Eye (tissue), 1 donor: ENCODE measurements around the gene ZNF644.
A peak's percentile ranks its signal among the peaks of the same experiment; 100 is the strongest.

Experiments used
- DNase-seq: peaks from one replicate; pipeline ENCODE4 v3.0.0-alpha.2; 2015

ZNF644 gene

DNA sequence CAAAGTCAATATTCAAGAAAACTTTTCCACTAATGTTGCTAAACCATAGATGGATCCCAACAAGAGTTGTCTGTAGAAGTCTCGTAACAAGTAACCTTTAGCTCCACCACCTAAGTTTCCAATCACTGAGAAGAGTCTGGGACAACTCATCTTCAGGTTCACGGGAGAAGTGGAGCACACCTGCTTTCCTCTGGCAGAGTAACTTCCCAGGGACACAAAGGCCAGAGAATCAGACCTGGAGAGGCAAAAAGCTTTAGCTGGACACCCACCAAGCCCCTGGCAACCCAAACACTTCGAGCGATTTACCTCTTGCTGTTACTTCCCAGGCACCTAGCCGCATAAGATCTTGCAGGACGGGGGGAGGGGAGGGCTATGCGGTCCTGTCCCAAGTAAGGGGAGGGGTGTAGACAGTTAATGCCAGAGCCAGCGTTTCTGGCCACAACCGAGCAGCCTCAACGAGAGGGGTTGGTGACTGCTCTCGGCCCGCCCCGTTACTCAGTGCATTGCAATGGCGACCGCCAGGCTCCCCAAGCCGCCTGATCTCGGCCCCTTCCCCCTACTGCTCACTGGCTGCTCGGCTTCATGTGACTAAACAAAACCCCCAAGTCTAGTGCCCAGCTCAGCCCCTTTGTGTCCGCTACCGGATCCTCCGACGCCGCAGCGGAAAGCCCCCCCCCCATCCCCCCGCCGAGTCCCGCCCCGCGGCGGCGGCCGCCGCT, 709 bp downstream of the ZNF644 start:
- DNase-seq, result peak; percentile 92

DNA sequence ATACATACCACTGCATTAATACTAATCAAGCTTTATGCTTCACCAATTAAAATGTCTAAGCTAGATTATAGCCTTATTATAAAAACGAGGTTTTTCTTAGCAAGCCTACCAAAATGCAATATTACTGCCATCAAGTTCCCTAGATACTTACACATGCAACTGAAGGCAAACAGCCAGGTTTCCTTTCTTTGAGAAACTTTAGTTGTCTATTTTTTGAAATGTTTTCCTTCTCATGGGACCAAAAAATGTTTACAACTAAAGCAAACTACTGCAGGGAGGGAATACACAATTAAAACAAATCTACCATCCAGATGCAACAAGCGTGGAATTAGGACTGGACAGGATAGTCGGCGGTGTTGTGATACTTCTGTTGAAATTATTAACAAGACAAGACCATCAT, 1.3 kb downstream of the ZNF644 start:
- DNase-seq, result no peak

GRCh38 chr1:91018006-91018405, 3.8 kb downstream of the ZNF644 start:
- DNase-seq, result peak; percentile 25

- DNase-seq, result no peak
Observed at GRCh38 chr1:91015794-91016550, 5.9 kb downstream of the ZNF644 start.

DNA sequence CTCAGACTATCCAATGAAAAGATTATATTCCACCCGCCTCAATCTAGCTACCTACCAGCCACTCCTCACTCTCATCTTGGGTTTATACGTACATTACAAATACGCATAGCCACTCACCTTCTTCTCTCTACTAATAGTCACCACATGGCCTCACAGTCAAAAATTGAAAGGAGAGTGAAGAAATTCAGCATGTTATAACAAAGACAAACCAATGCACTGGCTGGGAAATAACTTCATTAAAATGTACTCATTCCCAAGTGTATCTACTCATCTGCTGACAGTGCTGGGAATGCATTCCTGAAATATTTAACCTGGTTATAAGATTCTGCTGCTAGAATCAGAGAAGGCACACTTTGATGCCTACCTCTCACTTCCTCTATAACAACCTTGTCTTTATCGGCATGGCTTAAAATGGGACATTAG, 6.5 kb downstream of the ZNF644 start:
- DNase-seq, result no peak

DNA sequence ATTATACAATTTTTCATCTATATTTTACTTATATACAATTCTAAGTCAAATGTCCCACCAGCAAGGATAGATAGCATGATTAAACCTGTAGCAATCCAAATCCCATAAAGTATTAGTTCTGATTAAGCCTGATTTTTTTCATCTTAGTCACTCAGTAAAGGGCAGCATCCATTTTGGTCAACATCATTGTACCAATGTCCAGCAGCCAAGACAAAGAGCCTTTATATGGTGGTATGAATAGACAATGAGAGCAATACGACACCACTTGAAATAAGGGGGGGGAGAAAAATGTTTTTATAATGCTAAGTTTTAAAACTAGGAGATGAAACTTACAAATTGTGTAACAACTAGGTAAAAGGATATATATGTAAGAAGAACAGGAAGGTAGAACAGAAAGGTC, 7.4 kb downstream of the ZNF644 start:
- no peak for DNase-seq

GRCh38 chr1:91013302-91013701, 8.5 kb downstream of the ZNF644 start:
- DNase-seq, result no peak

GRCh38 chr1:91012196-91012595, 9.6 kb downstream of the ZNF644 start:
- DNase-seq, result no peak

- DNase-seq, result no peak
Observed at GRCh38 chr1:91011726-91012125, 10.1 kb downstream of the ZNF644 start.

DNA sequence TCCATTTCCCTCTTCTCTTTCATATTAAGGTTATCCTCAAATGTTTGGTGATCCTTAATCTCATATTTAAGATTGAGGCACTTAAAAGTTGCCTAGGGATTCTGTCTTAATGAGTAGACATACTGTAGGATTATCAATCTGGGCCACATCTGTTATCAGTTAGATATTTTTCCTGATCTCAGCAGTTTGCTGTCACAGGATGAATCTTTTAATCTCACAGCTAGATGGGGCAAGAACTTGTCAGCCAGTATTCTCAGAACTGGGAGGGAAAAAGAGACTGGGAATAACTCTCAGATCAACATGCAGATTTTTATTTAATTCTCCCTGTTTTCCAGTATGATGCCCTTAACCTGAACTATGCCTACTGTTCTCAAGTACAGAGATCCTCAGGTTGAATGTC, 14.0 kb downstream of the ZNF644 start:
- DNase-seq, result no peak

DNA sequence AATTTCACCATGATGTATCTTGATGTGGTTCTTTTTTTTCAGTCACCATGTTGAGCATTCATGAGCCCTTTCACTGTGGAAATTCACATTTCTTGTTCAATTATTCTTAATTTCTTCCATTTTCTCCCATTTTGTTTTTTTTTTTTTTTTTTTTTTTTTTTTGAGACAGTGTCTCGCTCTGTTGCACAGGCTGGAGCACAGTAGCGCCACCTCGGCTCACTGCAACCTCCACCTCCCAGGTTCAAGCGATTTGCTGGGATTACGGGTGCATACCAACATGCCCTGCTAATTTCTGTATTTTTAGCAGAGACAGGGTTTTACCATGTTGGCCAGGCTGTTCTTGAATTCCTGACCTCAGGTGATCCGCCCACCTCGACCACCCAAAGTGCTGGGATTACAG, 14.7 kb downstream of the ZNF644 start:
- no peak for DNase-seq

GRCh38 chr1:91006113-91006908, 15.5 kb downstream of the ZNF644 start:
- DNase-seq, result no peak

DNA sequence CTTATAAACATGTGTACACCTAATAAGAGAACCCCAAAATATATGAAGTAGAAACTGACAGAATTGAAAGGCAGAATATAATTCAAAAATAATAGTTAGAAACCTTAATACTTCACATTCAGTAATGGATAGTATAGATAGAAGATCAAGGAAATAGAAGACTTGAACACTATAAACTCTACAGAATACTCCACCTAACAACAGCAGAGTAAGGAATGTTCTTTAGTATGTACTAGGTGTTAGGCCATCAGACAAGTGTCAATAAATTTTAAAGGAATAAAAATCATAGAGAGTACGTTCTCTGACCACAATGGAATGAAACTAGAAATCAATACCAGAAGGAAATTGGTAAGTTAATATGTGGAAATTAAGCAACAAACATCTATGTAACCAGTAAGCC, 16.6 kb downstream of the ZNF644 start:
- no peak for DNase-seq

DNA sequence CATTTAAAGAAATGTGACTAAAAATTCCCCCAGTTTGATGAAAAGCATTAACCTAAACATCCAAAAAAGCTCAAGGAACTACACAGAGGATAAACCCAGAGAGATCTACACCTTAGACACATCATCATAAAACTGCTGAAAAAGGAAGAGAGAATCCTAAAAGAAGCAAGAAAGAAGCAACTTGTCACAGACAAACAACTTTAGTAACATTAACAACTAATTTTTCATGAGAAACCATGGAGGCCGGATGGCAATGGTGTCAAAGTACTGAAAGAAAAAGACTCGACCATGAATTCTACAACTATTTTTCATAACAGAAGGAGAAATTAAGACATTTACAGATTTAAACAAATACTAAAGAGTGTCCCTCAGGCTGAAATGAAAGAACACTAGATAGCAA, 17.7 kb downstream of the ZNF644 start:
- DNase-seq, result no peak

DNA sequence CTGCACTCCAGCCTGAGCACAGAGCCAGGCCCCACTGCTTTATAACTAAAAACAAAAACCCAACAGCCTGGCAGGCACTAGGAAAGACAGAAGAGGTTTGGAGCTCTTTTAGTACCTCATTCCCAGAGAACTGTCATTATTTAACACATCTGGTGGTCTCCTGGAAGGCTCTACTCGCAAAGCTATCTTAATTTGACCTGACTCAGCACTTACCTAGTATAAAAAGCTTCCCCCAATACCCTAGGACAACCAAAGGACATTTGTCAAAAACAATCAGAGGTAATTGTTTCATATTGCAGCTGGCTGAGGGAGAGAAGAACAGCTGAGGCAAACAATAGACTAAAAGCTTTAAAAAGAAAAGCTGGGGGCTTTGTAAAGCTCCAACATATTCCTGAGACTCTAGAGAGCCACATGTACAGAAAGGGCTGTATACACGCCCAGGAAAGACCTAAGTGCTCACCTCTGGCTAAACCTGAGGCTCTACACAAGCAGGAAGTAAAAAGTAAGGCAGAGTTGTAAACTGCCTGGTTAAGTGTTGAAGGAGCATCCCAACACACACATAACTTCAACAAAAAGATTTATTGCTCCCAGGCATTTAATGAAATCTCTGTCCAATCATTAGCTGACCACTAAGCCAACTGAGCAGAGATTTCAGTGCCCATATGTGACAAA, 25.0 kb downstream of the ZNF644 start:
- no peak for DNase-seq

DNA sequence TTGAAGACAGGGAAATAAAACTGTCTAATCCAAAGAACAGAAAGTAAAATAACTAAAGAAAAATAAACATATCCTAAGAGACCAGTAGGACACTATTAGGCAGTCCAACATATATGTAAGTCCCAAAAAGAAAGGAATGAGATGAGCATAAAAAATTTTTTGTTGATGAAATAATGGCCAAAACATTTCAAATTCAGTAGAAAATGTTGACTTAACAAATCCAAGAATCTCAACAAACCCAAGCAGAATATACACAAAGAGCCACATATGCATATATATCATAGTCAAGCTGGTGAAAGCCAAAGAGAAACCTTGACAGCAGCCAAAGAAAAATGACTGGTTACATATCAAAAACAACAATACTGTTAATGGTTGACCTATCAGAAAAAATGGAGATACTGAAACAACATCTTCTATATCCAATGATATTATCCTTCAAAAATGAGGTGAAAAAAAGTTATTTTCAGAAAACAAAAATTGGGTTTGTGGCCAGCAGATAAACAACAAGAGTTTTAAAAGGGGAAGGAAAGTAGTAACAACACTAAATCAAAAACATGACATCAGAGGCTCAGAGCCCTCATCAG, 26.4 kb downstream of the ZNF644 start:
- DNase-seq, result no peak

GRCh38 chr1:90994461-90994860, 27.4 kb downstream of the ZNF644 start:
- no peak for DNase-seq

DNA sequence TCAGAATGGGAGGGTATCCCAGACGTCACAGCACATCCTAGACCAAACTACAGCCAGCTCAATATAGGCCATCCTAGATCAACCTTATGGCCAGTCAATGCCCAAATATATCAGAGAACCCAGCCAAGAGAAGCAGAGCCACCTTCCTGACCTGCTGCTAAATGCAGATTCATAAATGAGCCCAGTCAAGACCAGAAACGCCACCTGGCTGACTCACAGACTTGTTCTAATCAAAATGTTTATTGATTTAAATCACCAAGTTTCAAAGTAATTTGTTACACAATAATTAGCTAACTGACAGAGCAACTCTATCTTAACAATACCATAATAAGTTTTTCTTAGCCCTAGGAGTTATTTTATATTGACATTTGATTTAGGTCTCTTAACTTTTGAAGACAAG, 28.6 kb downstream of the ZNF644 start:
- no peak for DNase-seq

GRCh38 chr1:90990779-90991178, 31.1 kb downstream of the ZNF644 start:
- no peak for DNase-seq

DNA sequence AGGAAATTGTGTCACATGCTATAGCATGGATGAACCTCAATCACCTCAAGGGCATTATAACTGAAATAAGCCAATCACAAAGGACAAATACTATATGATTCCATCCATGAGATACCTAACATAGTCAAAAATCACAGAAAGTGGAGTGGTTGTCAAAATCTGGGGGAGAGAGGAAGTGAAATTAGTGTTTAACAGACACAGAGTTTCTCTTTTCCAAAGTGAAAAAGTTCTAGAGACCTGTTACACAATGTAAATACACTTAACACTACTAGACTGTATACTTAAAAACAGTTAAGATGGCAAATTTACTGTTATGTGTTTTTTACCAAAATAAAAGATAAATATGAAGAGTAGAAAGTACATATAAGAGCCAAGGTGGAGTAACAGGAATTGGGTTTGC, 31.8 kb downstream of the ZNF644 start:
- DNase-seq, result no peak

GRCh38 chr1:90989302-90989701, 32.5 kb downstream of the ZNF644 start:
- DNase-seq, result no peak

DNA sequence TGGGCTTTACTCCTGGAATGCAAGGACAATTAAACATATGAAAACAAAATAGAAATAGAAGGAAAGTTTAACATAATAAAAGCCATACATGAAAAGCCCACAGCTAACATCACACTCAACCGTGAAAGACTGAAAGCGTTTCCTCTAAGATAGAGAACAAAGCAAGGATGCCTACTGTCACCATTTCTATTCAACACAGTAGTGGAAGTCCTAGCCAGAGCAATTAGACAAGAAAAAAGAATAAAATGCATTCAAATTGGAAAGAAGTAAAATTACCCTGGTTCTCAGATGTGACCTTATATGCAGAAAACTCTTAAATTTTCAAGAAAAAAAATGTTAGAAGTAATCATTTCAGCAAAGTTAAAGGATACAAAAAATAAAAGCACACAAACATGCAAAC, 34.0 kb downstream of the ZNF644 start:
- no peak for DNase-seq

- DNase-seq, result no peak
Observed at GRCh38 chr1:90986953-90987352, 34.9 kb downstream of the ZNF644 start.
